ENCODE measurements around the gene DEXI. TPM values are rescaled to one million over a fixed set of nuclear protein-coding genes. Genes with fewer than 3 reads are reported as not detected.
A peak's percentile ranks its signal among the peaks of the same experiment; 100 is the strongest.

DEXI gene
- total and polyA plus RNA-seq, 2 of the 13 experiments (the other 11 are each of a cell fraction or from before 2014, with no cell fraction given) = 51.5 to 70.4 TPM

DNA sequence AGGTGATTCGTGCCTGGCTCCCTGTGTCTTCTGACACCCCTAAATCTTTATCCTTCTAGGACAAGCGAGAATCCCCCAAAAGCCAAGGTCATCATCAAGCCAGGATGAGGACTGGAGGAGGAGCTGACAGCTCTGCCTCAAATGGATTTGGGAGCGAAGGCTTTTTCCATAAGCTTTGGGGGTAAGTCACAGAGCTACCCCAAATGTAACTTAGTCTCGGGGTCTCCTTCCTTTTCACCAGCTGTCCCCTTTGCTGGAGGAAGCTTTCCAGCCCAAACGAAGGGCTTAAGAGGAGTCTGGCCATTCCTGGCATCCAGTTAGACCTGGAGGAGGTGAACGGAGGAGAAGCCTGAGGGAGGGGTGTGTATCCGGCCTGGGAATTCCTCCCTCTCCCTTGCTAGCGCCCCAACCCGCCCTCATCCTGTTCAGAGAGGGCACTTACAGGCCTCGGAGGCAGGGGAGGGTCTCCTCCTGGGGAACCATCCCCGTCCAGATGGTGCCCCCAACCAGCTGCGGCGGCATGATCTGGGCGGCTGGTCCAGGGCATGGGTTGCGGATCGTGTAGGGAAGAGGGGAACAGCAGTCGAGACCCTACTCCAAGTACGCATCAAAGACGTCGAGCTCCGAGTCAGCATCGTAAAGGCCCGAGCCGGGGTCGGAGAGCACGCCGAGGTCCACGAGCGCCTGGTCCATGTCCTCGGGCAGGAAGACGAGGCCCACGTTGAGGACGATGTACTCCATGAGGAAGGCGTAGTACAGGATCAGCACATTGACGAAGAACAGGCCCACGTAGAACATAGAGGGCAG is 938 bp downstream of the DEXI start (continued):
- no peak for TF ChIP-seq CREM (IDR thresholded peaks at IDR 0.05)
- no peak for TF ChIP-seq CREM (CRISPR knock-in tag; IDR thresholded peaks at IDR 0.05)
- peak; percentile 38; the same call in 1 of the 2 replicates for TF ChIP-seq SRY (CRISPR knock-in tag; IDR thresholded peaks at IDR 0.05)
- no peak for TF ChIP-seq RFX3 (CRISPR knock-in tag; IDR thresholded peaks at IDR 0.05)
- TF ChIP-seq, protein P1, sequence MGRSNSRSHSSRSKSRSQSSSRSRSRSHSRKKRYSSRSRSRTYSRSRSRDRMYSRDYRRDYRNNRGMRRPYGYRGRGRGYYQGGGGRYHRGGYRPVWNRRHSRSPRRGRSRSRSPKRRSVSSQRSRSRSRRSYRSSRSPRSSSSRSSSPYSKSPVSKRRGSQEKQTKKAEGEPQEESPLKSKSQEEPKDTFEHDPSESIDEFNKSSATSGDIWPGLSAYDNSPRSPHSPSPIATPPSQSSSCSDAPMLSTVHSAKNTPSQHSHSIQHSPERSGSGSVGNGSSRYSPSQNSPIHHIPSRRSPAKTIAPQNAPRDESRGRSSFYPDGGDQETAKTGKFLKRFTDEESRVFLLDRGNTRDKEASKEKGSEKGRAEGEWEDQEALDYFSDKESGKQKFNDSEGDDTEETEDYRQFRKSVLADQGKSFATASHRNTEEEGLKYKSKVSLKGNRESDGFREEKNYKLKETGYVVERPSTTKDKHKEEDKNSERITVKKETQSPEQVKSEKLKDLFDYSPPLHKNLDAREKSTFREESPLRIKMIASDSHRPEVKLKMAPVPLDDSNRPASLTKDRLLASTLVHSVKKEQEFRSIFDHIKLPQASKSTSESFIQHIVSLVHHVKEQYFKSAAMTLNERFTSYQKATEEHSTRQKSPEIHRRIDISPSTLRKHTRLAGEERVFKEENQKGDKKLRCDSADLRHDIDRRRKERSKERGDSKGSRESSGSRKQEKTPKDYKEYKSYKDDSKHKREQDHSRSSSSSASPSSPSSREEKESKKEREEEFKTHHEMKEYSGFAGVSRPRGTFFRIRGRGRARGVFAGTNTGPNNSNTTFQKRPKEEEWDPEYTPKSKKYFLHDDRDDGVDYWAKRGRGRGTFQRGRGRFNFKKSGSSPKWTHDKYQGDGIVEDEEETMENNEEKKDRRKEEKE (IDR thresholded peaks at IDR 0.05) = no peak
- no peak for TF ChIP-seq ZFP41 (CRISPR knock-in tag; IDR thresholded peaks at IDR 0.05; ENCODE audit: borderline replicate concordance)
- TF ChIP-seq GTF2F1 (IDR thresholded peaks at IDR 0.05; ENCODE audit: low read length) = no peak
- no peak for TF ChIP-seq GATA4 (IDR thresholded peaks at IDR 0.05; ENCODE audit: borderline replicate concordance, low read depth)
- no peak for TF ChIP-seq SRSF9 (IDR thresholded peaks at IDR 0.05; ENCODE audit: borderline replicate concordance, insufficient read depth, low read depth, low read length, poor library complexity, severe bottlenecking)
- TF ChIP-seq ZNF34 (CRISPR knock-in tag; IDR thresholded peaks at IDR 0.05; ENCODE audit: borderline replicate concordance) = no peak
- TF ChIP-seq JUND (CRISPR knock-in tag; IDR thresholded peaks at IDR 0.05) = no peak
- TF ChIP-seq FOXA1 (IDR thresholded peaks at IDR 0.05) = no peak
- TF ChIP-seq FOXA1 (CRISPR knock-in tag; IDR thresholded peaks at IDR 0.05) = no peak
- TF ChIP-seq ZNF382 (CRISPR knock-in tag; IDR thresholded peaks at IDR 0.05; ENCODE audit: borderline replicate concordance) = no peak
- TF ChIP-seq ZNF672 (CRISPR knock-in tag; IDR thresholded peaks at IDR 0.05) = no peak
- no peak for TF ChIP-seq CEBPG (CRISPR knock-in tag; IDR thresholded peaks at IDR 0.05)
- no peak for TF ChIP-seq SNRNP70 (IDR thresholded peaks at IDR 0.05; ENCODE audit: low read depth, low read length)
- TF ChIP-seq FOXM1 (CRISPR knock-in tag; IDR thresholded peaks at IDR 0.05) = no peak
- TF ChIP-seq, protein P2, sequence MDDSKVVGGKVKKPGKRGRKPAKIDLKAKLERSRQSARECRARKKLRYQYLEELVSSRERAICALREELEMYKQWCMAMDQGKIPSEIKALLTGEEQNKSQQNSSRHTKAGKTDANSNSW (CRISPR knock-in tag; IDR thresholded peaks at IDR 0.05; ENCODE audit: borderline replicate concordance) = no peak
- no peak for TF ChIP-seq ZNF160 (CRISPR knock-in tag; IDR thresholded peaks at IDR 0.05)
- TF ChIP-seq ZNF569 (CRISPR knock-in tag; IDR thresholded peaks at IDR 0.05; ENCODE audit: borderline replicate concordance) = no peak
- TF ChIP-seq ERF (CRISPR knock-in tag; IDR thresholded peaks at IDR 0.05) = no peak
- TF ChIP-seq RXRB (CRISPR knock-in tag; IDR thresholded peaks at IDR 0.05; ENCODE audit: borderline replicate concordance) = no peak
- TF ChIP-seq CHCHD3 (CRISPR knock-in tag; IDR thresholded peaks at IDR 0.05) = no peak
- no peak for TF ChIP-seq ZMAT3 (CRISPR knock-in tag; conservative IDR thresholded peaks at IDR 0.05)
- TF ChIP-seq, protein P3, sequence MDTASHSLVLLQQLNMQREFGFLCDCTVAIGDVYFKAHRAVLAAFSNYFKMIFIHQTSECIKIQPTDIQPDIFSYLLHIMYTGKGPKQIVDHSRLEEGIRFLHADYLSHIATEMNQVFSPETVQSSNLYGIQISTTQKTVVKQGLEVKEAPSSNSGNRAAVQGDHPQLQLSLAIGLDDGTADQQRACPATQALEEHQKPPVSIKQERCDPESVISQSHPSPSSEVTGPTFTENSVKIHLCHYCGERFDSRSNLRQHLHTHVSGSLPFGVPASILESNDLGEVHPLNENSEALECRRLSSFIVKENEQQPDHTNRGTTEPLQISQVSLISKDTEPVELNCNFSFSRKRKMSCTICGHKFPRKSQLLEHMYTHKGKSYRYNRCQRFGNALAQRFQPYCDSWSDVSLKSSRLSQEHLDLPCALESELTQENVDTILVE (CRISPR knock-in tag; IDR thresholded peaks at IDR 0.05) = no peak
- TF ChIP-seq ZNF337 (CRISPR knock-in tag; IDR thresholded peaks at IDR 0.05; ENCODE audit: borderline replicate concordance, low read depth) = no peak
- TF ChIP-seq ZNF720 (CRISPR knock-in tag; IDR thresholded peaks at IDR 0.05) = no peak
- TF ChIP-seq ZNF678 (CRISPR knock-in tag; IDR thresholded peaks at IDR 0.05) = no peak
